Measurements from ENCODE around the gene FNIP1.
"Not testable (repeated sequence)": the region's sequence is repeated elsewhere in the genome, so short reads cannot be mapped to it uniquely, and the experiment has no call there.

The FNIP1 gene

GRCh38 chr5:131796793-131797693 lies at the start of gene FNIP1:
FNIP1 (minus strand) TSS chr5:131797017; CDS start chr5:131796921, 96 bp downstream.
- peak; percentile 68 for DNase-seq

- no peak for DNase-seq
Measured at GRCh38 chr5:131846536-131846935, 49.7 kb upstream of the FNIP1 start.

- DNase-seq = no peak
Measured at GRCh38 chr5:131845828-131846227, 49.0 kb upstream of the FNIP1 start.

- DNase-seq = not testable (repeated sequence)
Measured at GRCh38 chr5:131842971-131843370, 46.2 kb upstream of the FNIP1 start.

- not testable (repeated sequence) for DNase-seq
Measured at GRCh38 chr5:131832702-131833101, 35.9 kb upstream of the FNIP1 start.

GRCh38 chr5:131825404-131826013 lies 28.7 kb upstream of the FNIP1 start:
- DNase-seq = no peak

GRCh38 chr5:131824631-131825030 lies 27.8 kb upstream of the FNIP1 start:
- DNase-seq = no peak

GRCh38 chr5:131821221-131821620 lies 24.4 kb upstream of the FNIP1 start:
- DNase-seq = no peak

GRCh38 chr5:131818001-131818724 lies 21.3 kb upstream of the FNIP1 start:
- DNase-seq = no peak

- no peak for DNase-seq
Measured at GRCh38 chr5:131814990-131815389, 18.2 kb upstream of the FNIP1 start.

- DNase-seq = no peak
Measured at GRCh38 chr5:131812371-131813160, 15.7 kb upstream of the FNIP1 start.

GRCh38 chr5:131810510-131811249 lies 13.9 kb upstream of the FNIP1 start:
- DNase-seq = no peak

GRCh38 chr5:131795879-131796792 lies 681 bp downstream of the FNIP1 start:
- DNase-seq = peak; percentile 7

GRCh38 chr5:131795228-131795627 lies 1.6 kb downstream of the FNIP1 start:
- DNase-seq = no peak

- DNase-seq = no peak
Measured at GRCh38 chr5:131794586-131794985, 2.2 kb downstream of the FNIP1 start.

- DNase-seq = no peak
Measured at GRCh38 chr5:131792896-131793295, 3.9 kb downstream of the FNIP1 start.

- DNase-seq = no peak
Measured at GRCh38 chr5:131791866-131792265, 5.0 kb downstream of the FNIP1 start.

GRCh38 chr5:131790550-131790949 lies 6.3 kb downstream of the FNIP1 start:
- DNase-seq = no peak

GRCh38 chr5:131789765-131790164 lies 7.1 kb downstream of the FNIP1 start:
- DNase-seq = no peak

- no peak for DNase-seq
Measured at GRCh38 chr5:131787736-131788135, 9.1 kb downstream of the FNIP1 start.

Measured in DMS79 treated with DMSO at 0.1 percent for 48 hours (cell line).